ENCODE results near the gene PRKX. TPM values are rescaled to one million over a fixed set of nuclear protein-coding genes. Genes with fewer than 3 reads are reported as not detected.
"Not testable (repeated sequence)": the region's sequence is repeated elsewhere in the genome, so short reads cannot be mapped to it uniquely, and the experiment has no call there.

The PRKX gene
- total RNA-seq, 1 donor from 2014 or later, result 9.2 TPM

- H3K4me3 ChIP-seq, result no peak overlapping the region
- no peak overlapping the region for H3K27ac ChIP-seq
- H3K27me3 ChIP-seq, result no peaks in the 10 kb centered on the region
- intact Hi-C loops (cut with DNase I), result no loop called here
- H3K4me1 ChIP-seq, result no peaks in the 10 kb centered on the region
- no peak for DNase-seq (ENCODE audit: low spot score in 2 of 2)
- H3K36me3 ChIP-seq, result peaks cover 0 to 4% of the 10 kb centered on the region in 2 donors
- no peak for TF ChIP-seq CTCF (IDR thresholded peaks at IDR 0.05)
- H3K9me3 ChIP-seq, result no peaks in the 10 kb centered on the region
Measured at GRCh38 chrX:3664921-3665320, 48.5 kb downstream of the PRKX start.

GRCh38 chrX:3663576-3664250 lies 49.7 kb downstream of the PRKX start:
- DNase-seq (ENCODE audit: low spot score in 2 of 2); H3K27me3 ChIP-seq; intact Hi-C loops (cut with DNase I); H3K4me1 ChIP-seq; H3K36me3 ChIP-seq; H3K4me3 ChIP-seq; H3K27ac ChIP-seq; H3K9me3 ChIP-seq: not testable (repeated sequence)

GRCh38 chrX:3659761-3660160 lies 53.7 kb downstream of the PRKX start:
- H3K27ac ChIP-seq, result no peak overlapping the region
- DNase-seq (ENCODE audit: low spot score in 2 of 2), result no peak
- no peaks in the 10 kb centered on the region for H3K27me3 ChIP-seq
- H3K4me3 ChIP-seq, result no peak overlapping the region
- H3K36me3 ChIP-seq, result no peaks in the 10 kb centered on the region
- H3K4me1 ChIP-seq, result no peaks in the 10 kb centered on the region
- intact Hi-C loops (cut with DNase I), result no loop called here
- no peak for TF ChIP-seq CTCF (IDR thresholded peaks at IDR 0.05)
- H3K9me3 ChIP-seq, result no peaks in the 10 kb centered on the region

GRCh38 chrX:3655181-3655580 lies 58.3 kb downstream of the PRKX start:
- intact Hi-C loops (cut with DNase I), result no loop called here
- no peak overlapping the region for H3K27ac ChIP-seq
- no peak for TF ChIP-seq CTCF (IDR thresholded peaks at IDR 0.05)
- no peaks in the 10 kb centered on the region for H3K27me3 ChIP-seq
- H3K4me1 ChIP-seq, result no peaks in the 10 kb centered on the region
- no peak overlapping the region for H3K4me3 ChIP-seq
- no peak for DNase-seq (ENCODE audit: low spot score in 2 of 2)
- no peaks in the 10 kb centered on the region for H3K9me3 ChIP-seq
- peaks cover 0 to 6% of the 10 kb centered on the region in 2 donors for H3K36me3 ChIP-seq

GRCh38 chrX:3653111-3653510 lies 60.3 kb downstream of the PRKX start:
- Histone ChIP-seq H3K4me1 (no peaks in the 10 kb centered on the region), H3K36me3 (peaks cover 0 to 6% of the 10 kb centered on the region in 2 donors), H3K9me3 (no peaks in the 10 kb centered on the region), H3K27me3 (no peaks in the 10 kb centered on the region), H3K27ac (no peak overlapping the region), H3K4me3 (no peak overlapping the region)
- intact Hi-C loops (cut with DNase I), result no loop called here
- no peak for DNase-seq (ENCODE audit: low spot score in 2 of 2)
- no peak for TF ChIP-seq CTCF (IDR thresholded peaks at IDR 0.05)

- peak; percentile 12 to 59 (median 54) for TF ChIP-seq CTCF (IDR thresholded peaks at IDR 0.05)
- no peak overlapping the region for H3K27ac ChIP-seq
- no peaks in the 10 kb centered on the region for H3K4me1 ChIP-seq
- peaks cover 0 to 6% of the 10 kb centered on the region in 2 donors for H3K36me3 ChIP-seq
- H3K4me3 ChIP-seq, result no peak overlapping the region
- DNase-seq (ENCODE audit: low spot score in 2 of 2), result no peak
- no peaks in the 10 kb centered on the region for H3K9me3 ChIP-seq
- no peaks in the 10 kb centered on the region for H3K27me3 ChIP-seq
- intact Hi-C loops (cut with DNase I), result loop anchor here (1.0 kb wide), 1 partner anchor 161 kb away; no protein-coding TSS in a partner anchor
Measured at GRCh38 chrX:3651277-3651676, 62.2 kb downstream of the PRKX start.
